GM13977 (cell line): Measurements from ENCODE around the gene NHERF2.
"Not testable (repeated sequence)": the region's sequence is repeated elsewhere in the genome, so short reads cannot be mapped to it uniquely, and the experiment has no call there.

ENCODE experiments used
- DNase-seq: peaks from one replicate; pipeline ENCODE4 v3.0.0; 2012; ENCODE audit warnings: low spot score
- CTCF ChIP-seq: IDR thresholded peaks from 2 replicates; pipeline ENCODE4 v1.5.1; 2012; ENCODE audit warnings: mild to moderate bottlenecking, control low read depth; ENCODE audit not compliant: insufficient read depth; ENCODE audit errors: extremely low read depth, missing control alignments
- in situ Hi-C: fragments of 300-500 bp; cut with MboI; formaldehyde crosslinking; loops from one replicate; pipeline ENCODE4 v1.12.0; 2022; ENCODE audit warnings: low sequenced_read_pairs, low pct_unique_long_range_greater_than_20kb, mixed read lengths, inconsistent platforms; ENCODE audit not compliant: unreplicated experiment

NHERF2 gene

GRCh38 chr16:2006317-2006716 lies 20.4 kb upstream of the NHERF2 start:
- DNase-seq = no peak
- no peak for TF ChIP-seq CTCF
- in situ Hi-C loops = no loop called here

GRCh38 chr16:2007081-2007836 lies 19.4 kb upstream of the NHERF2 start:
- no peak for TF ChIP-seq CTCF
- in situ Hi-C loops = no loop called here
- DNase-seq = no peak

- TF ChIP-seq CTCF = no peak
- no peak for DNase-seq
- in situ Hi-C loops = no loop called here
These were observed 18.6 kb upstream of the NHERF2 start for GRCh38 chr16:2008009-2008526.

- no peak for TF ChIP-seq CTCF
- in situ Hi-C loops = no loop called here
- DNase-seq = no peak
These were observed 18.0 kb upstream of the NHERF2 start for GRCh38 chr16:2008631-2009163.

GRCh38 chr16:2009164-2009711 lies 17.5 kb upstream of the NHERF2 start:
- in situ Hi-C loops = no loop called here
- DNase-seq = no peak
- TF ChIP-seq CTCF = no peak

GRCh38 chr16:2009791-2010510 lies 16.8 kb upstream of the NHERF2 start, which contains the start of gene ZNF598:
TSS of gene ZNF598 (minus strand) at chr16:2009821.
- DNase-seq = peak; percentile 98
- in situ Hi-C loops = no loop called here
- no peak for TF ChIP-seq CTCF

- DNase-seq, in situ Hi-C loops: not testable (repeated sequence)
These were observed 15.0 kb upstream of the NHERF2 start for GRCh38 chr16:2011726-2012125.
